ENCODE results near the gene MIEF1. TPM values are rescaled to one million over a fixed set of nuclear protein-coding genes. Genes with fewer than 3 reads are reported as not detected.

MIEF1 gene
- total RNA-seq, 4 donors from 2014 or later: 19.7 to 21.7 (median 20.9) TPM

DNA sequence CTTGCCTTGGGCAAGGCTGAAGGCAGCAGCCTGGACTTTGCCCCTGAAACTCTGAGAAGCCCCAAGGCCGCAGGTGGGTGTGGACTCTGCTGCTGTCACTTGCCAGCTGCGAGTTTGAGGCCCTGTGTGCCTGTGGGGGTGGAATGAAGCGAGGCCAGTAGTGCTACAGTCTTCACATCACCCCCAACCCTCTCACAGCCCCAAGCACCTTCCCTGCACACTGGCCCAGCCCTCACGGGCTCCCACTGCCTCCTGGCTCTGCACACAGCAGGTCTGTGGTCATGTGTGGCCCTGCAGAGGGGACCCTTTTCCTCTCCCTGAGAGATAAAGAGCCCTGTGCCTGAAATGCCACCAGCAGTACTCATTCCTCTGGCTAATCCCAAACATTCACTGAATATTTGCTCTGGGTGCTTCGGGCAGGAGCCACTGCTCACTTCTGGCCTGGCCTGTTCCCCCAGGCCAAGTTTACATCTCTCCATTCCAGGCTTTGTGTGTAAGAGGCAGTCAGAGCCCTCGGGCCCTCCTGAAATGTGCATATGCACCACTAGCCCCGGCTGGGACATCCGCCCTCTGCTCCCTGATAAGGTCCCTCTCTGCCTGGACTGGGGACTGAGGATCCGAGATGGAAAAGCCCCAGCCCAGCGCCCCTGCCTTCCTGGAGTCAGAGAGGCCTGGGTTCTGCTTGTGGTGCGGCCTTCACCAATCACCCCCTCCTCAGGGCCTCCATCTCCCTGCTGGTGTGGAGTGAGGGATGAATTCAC is 27.6 kb upstream of the MIEF1 start:
- TF ChIP-seq EP300 (IDR thresholded peaks at IDR 0.05) (no peak), CTCF (IDR thresholded peaks at IDR 0.05) (no peak), POLR2A (IDR thresholded peaks at IDR 0.05; ENCODE audit: low read depth) (no peak), POLR2AphosphoS5 (IDR thresholded peaks at IDR 0.05) (no peak)
- Histone ChIP-seq H3K4me1 (peaks cover 36 to 62% (median 46%) of the 10 kb centered on the region in 4 donors), H3K36me3 (no peaks in the 10 kb centered on the region), H3K4me3 (no peak overlapping the region), H3K27me3 (peaks cover 0 to 4% (median 0%) of the 10 kb centered on the region in 4 donors), H3K9me3 (no peaks in the 10 kb centered on the region), H3K27ac (replicated peaks in 1 of 4) (peak overlapping the region in 3 of 4 donors; percentile 18 to 40 (median 40))
- intact Hi-C loops (cut with DNase I): no loop called here
- 64% methylated on average over 10 of the region's 11 CpGs for WGBS
- DNase-seq (ENCODE audit: extremely low spot score): no peak

DNA sequence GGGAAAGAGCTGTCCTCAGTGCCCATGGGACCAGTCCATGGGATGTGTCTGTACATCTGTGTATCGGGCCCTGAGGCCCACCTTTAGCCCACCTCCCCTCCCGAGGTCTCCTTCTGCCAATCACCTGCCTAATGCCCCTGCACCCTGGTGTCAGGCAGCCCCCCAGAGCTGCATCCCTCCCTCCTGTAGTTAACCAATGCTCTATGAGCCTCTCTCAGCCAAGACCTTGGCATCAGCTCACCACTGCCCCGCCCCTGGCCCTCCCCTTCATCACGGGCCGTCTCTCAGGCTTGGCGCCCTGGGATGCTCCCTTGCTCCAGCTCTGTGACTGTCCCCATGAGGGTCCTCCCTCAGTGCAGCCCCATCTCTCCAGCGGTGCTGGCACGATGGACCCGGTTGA is 26.8 kb upstream of the MIEF1 start:
- H3K4me1 ChIP-seq: peaks cover 29 to 55% (median 38%) of the 10 kb centered on the region in 4 donors
- 66% methylated on average over 9 of the region's 9 CpGs for WGBS
- no peaks in the 10 kb centered on the region for H3K9me3 ChIP-seq
- TF ChIP-seq CTCF (IDR thresholded peaks at IDR 0.05) (no peak), POLR2AphosphoS5 (IDR thresholded peaks at IDR 0.05) (no peak), POLR2A (IDR thresholded peaks at IDR 0.05; ENCODE audit: low read depth) (no peak), EP300 (IDR thresholded peaks at IDR 0.05) (no peak)
- intact Hi-C loops (cut with DNase I): no loop called here
- no peaks in the 10 kb centered on the region for H3K36me3 ChIP-seq
- H3K27me3 ChIP-seq: no peaks in the 10 kb centered on the region
- peak overlapping the region in 1 of 4 donors; percentile 40 for H3K27ac ChIP-seq (replicated peaks in 1 of 4)
- no peak overlapping the region for H3K4me3 ChIP-seq
- no peak for DNase-seq (ENCODE audit: extremely low spot score)

- H3K27ac ChIP-seq (replicated peaks in 1 of 4): no peak overlapping the region
- WGBS: 72% methylated on average over 3 of the region's 3 CpGs
- no peaks in the 10 kb centered on the region for H3K9me3 ChIP-seq
- no peaks in the 10 kb centered on the region for H3K36me3 ChIP-seq
- TF ChIP-seq CTCF (IDR thresholded peaks at IDR 0.05) (no peak), POLR2A (IDR thresholded peaks at IDR 0.05; ENCODE audit: low read depth) (no peak), POLR2AphosphoS5 (IDR thresholded peaks at IDR 0.05) (no peak), EP300 (IDR thresholded peaks at IDR 0.05) (no peak)
- H3K4me1 ChIP-seq: peaks cover 24 to 50% (median 33%) of the 10 kb centered on the region in 4 donors
- intact Hi-C loops (cut with DNase I): no loop called here
- H3K27me3 ChIP-seq: no peaks in the 10 kb centered on the region
- no peak overlapping the region for H3K4me3 ChIP-seq
- DNase-seq (ENCODE audit: extremely low spot score): no peak
These were observed 26.2 kb upstream of the MIEF1 start for GRCh38 chr22:39475902-39476301.

- no peak for DNase-seq (ENCODE audit: extremely low spot score)
- H3K4me3 ChIP-seq: no peak overlapping the region
- no peaks in the 10 kb centered on the region for H3K9me3 ChIP-seq
- 95% methylated on average over 5 of the region's 13 CpGs for WGBS
- no peak overlapping the region for H3K27ac ChIP-seq (replicated peaks in 1 of 4)
- TF ChIP-seq POLR2A (IDR thresholded peaks at IDR 0.05; ENCODE audit: low read depth) (no peak), EP300 (IDR thresholded peaks at IDR 0.05) (no peak), CTCF (IDR thresholded peaks at IDR 0.05) (no peak), POLR2AphosphoS5 (IDR thresholded peaks at IDR 0.05) (no peak)
- intact Hi-C loops (cut with DNase I): no loop called here
- H3K27me3 ChIP-seq: no peaks in the 10 kb centered on the region
- peaks cover 16 to 42% (median 26%) of the 10 kb centered on the region in 4 donors for H3K4me1 ChIP-seq
- no peaks in the 10 kb centered on the region for H3K36me3 ChIP-seq
These were observed 25.4 kb upstream of the MIEF1 start for GRCh38 chr22:39476664-39477063.

Data from esophagus muscularis mucosa (tissue), 4 donors.